ENCODE results near the gene VWA3A.
A peak's percentile ranks its signal among the peaks of the same experiment; 100 is the strongest.

Gene VWA3A

DNA sequence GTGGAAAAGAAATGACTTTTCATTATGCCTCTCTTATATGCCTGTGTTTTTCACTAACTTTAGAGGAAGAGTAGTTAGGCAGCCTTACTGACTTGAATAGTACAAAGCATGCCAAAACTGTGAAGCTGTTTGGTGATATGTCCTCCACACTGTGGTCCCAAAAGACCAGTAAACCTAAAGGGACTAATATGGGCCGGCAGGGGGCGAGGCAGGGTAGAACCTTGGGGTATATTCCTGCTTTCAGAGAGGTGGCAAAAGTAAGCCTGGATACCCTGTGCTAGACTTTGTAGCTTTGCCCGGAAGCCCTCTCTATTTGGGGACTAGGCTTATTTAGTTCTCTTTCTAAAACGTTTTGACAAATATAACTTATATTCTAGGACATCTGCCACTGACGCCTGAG is 36.5 kb upstream of the VWA3A start:
- Histone ChIP-seq H3K27ac (no peak overlapping the region), H3K4me3 (no peak overlapping the region)
- no peak for DNase-seq (ENCODE audit: low spot score)
- TF ChIP-seq, protein P1, sequence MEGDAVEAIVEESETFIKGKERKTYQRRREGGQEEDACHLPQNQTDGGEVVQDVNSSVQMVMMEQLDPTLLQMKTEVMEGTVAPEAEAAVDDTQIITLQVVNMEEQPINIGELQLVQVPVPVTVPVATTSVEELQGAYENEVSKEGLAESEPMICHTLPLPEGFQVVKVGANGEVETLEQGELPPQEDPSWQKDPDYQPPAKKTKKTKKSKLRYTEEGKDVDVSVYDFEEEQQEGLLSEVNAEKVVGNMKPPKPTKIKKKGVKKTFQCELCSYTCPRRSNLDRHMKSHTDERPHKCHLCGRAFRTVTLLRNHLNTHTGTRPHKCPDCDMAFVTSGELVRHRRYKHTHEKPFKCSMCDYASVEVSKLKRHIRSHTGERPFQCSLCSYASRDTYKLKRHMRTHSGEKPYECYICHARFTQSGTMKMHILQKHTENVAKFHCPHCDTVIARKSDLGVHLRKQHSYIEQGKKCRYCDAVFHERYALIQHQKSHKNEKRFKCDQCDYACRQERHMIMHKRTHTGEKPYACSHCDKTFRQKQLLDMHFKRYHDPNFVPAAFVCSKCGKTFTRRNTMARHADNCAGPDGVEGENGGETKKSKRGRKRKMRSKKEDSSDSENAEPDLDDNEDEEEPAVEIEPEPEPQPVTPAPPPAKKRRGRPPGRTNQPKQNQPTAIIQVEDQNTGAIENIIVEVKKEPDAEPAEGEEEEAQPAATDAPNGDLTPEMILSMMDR (IDR thresholded peaks at IDR 0.05) = no peak

DNA sequence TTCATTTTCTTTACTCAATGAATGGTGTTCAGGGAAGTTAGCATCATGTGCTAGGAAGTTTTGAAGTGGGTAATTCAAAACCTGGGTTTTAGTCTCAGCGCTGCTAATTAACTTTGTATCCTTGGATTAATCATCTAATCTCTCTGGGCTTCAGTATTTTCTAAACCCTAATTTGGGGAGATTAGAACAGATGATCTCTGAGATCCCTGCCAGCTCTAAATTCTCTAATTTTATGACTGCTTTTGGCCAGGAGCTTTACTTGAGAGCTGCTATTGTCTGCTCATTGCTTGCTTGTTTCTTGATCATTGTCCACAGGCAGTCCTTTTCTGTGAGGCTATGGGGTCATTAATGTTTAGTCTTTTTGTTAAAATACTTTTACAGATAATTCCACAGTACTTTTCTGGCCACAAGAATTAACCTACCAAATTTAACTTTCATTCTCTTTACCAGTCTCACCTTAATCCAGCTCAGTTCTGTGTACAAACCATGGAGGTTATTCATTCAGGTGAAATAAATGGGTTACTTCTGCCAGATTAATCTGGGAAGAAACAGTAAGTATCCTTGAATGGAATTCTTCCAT is 28.4 kb upstream of the VWA3A start:
- TF ChIP-seq, protein P1 (IDR thresholded peaks at IDR 0.05) = no peak
- no peak for DNase-seq (ENCODE audit: low spot score)
- no peak overlapping the region for H3K4me3 ChIP-seq
- H3K27ac ChIP-seq = no peak overlapping the region

DNA sequence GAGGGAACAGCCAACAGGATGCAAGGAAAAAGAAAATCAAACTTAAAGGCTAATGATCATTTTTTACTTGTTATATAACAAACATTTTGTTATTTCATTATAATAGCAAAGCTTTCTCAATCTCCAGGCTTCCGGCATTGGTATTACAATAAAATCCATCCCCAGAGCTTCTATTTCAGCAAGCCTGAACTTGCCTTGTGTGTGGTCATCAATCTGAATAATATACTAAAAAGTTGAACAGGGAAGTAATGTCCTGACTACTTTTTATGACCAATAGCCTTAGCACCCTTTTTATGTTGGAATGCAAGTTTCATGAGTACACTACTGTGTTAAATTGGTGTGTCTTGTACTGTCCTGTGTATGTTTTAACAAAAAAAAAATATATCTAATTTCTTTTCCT is 27.1 kb upstream of the VWA3A start:
- Histone ChIP-seq H3K4me3 (no peak overlapping the region), H3K27ac (no peak overlapping the region)
- DNase-seq (ENCODE audit: low spot score) = no peak
- TF ChIP-seq, protein P1 (IDR thresholded peaks at IDR 0.05) = no peak

DNA sequence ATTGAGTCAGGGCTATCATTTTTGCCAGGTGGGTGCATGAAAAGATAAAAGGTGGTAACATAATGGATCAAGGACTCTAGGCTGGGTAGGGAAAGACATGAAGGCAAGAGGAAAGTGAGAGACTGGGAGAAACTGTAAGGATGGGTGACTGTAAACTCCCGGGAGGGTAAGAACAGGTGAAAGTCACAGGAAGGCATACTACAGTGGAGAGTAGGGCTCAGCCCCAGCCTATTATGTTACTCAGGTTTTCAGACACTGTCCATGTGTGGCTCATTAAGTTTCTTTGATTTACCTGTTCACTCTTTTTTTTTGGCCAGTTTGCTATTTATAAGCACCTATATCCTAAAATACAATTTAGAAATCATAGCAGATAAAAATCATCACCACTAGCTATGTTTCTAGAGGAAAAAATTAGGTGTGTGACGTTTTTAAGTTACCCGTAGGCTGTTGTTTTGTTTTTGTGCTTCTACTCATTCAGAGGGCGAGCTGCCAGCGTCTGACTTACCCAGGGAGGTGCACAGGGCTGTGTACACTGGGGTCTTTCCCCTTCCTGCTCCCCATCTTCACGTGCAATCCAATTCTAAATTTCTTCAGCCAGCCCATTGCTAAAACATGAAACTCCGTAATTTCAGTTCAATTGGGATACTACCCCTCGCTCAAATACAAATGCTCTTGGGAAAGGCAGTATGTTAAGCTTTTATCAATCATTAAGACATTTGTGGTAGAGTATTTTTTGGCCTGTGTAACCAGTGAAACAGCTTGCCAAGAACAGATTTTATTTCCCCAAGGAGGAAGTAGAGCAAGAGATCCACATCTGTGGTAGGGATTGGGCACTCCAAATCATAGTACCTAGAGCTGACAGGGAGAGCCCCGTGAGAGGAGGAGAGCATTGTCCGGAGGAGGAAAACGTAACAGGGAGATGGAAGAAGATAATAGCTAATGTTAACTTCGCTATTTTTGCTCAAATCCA is 21.7 kb upstream of the VWA3A start:
- no peak for DNase-seq (ENCODE audit: low spot score)
- peak overlapping the region; percentile 46 for H3K4me3 ChIP-seq
- H3K27ac ChIP-seq = peak overlapping the region in 1 of 2 donors; percentile 45
- TF ChIP-seq, protein P1 (IDR thresholded peaks at IDR 0.05) = no peak

DNA sequence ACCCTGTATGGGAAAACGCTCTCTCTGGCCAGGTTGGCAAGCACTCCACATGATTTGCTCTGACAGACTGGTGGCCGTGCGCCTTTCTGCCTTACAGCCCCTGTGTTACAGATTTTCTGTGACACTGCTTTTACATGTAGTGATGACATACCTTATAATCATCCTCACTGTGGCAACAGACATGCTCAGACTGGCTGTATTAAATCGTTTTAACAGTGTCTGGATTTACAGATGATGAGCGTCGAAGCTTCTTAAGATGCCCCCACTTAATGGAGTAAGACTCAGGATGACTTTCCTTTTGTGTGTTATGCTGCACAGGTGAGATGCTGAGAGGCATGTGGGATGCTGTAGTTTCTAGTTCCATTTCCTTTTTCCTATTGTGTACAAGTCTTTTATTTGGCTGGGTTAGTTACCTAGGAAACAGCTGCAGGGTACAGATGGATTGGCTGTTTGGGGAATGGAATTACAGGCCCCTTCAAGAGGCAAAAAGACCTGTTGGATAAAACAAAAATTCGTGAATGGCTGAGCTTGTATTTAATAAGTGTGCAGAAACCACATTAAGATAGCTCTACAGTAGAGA is 20.9 kb upstream of the VWA3A start:
- H3K4me3 ChIP-seq = peak overlapping the region; percentile 46
- TF ChIP-seq, protein P1 (IDR thresholded peaks at IDR 0.05) = no peak
- DNase-seq (ENCODE audit: low spot score) = no peak
- H3K27ac ChIP-seq = peak overlapping the region in 1 of 2 donors; percentile 45

DNA sequence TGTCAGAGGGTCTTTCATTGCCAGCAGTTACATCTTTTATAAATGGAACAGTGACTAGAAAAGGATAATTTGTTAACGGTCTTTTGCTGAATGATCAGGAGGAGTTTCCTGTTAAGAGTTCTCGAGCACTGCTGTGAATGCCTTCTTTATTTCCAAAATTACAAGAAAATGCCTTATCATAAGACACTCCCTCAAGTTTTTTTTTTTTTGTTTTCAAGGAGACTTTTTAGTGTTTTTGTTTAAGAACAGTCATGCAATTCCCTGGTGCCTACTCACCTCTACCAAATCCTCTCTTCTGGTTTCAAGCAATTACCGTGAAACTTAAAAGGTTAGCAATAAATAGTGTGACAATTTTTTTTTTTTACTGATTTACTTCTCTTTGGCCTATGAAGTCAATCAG is 19.0 kb upstream of the VWA3A start:
- DNase-seq (ENCODE audit: low spot score) = no peak
- TF ChIP-seq, protein P1 (IDR thresholded peaks at IDR 0.05) = no peak
- Histone ChIP-seq H3K27ac (no peak overlapping the region), H3K4me3 (no peak overlapping the region)
